ENCODE results near the gene CDK18.
"Not testable (repeated sequence)": the region's sequence is repeated elsewhere in the genome, so short reads cannot be mapped to it uniquely, and the experiment has no call there.

The CDK18 gene

DNA sequence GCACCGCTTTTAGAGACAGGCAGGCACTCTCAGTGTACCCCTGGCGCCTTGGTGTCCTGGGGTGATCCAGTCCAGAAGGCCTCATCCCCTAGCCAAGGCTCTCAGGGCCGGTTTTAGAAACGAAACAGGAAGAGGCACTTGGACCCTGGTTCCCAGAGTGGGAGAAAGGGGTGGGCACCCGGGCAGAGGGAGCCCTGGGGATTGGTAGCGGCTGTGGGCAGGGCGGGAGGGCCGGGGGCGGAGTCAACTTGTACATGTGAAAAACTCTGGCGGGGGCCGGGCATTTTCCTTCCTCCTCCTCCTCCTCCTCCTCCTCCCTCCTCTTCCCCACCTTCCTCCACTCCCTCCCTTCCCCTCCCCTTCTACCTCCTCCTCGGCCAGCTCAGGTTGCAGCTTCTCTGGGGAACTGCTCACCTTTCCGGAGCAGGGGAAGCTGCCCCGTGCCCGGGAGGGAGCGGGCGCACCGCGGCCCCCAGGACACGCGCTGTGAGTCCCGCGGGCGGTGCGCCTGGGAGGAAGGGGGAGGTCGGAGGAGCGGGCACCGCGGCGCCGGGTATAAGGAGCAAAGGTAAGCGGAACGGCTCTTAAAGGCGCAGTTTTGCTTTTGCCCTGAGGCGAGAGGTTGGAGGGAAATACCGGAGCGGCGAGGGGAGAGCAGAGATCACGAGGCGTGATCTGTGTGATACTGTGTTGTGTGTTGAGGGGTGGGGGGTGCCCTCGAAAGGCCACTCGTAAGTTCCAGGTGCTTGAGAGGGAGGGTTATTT, at the start of gene CDK18:
Gene CDK18 (plus strand): TSS at position 359 of the 765 bp plus-strand sequence. CDS start 18,499 bp downstream, outside the sequence.
- no peak for DNase-seq (ENCODE audit: low read depth, low spot score)

DNA sequence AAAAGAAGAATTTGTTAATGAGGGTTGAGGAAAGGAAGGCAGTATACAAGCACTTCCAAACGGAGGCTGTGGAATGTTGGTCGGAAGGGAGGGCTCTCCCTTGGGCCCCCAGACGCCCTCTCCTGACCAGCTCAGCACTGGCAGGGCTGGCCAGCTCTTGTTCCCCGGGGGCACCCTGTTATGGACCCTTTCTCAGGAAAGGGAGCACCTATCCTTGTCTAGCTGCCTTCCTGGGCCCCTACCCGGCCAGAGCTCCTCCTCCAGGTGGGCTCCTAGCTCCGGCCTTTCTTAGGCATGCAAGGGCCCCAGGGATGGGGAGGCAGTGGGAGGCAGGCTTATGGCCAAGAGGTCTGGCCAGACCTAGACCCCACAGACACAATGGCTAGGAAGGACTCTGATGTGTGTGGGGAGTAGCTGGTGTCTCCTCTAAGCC, 49.5 kb upstream of the CDK18 start:
- no peak for DNase-seq (ENCODE audit: low read depth, low spot score)

DNA sequence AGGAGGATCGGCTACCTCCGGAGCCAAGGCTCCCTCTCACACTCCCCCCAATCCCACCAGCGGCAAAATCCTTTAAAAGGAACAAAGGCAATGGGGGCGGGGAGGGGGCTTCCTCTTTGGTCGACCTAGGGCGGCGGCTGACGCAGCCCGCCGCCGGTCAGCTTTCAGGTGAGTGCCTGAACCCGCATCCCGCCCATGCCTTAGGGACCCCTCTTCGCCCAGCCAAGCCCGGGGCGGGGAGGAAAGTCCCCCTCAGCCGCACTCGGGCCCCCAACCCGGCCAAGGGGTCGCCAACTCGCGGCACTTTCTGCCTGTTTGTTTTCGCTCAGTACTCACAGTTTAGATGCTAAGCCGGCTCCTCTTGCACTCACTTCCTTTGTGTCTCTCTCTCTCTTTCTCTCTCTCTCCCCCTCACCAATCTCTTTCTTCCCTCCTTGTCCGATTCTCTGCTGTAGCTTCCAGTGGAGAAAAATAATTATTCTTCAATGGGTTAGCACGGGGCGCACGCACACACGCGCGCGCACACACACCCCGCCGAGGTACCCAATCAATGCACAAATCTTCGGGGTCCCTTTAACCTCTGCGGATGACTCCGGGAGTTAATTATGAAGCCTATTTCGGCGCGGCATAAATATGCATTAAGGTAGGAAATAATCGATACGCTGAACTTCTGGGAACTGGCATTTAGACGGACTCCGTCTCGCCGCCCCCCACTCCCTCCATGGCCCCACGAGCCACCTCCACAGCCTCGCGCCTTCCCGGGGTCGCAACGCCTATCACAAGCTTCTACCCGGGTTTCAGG, 48.7 kb upstream of the CDK18 start, which contains the start of gene BLACAT1:
Gene BLACAT1 (minus strand): TSS at position 465 of the 802 bp plus-strand sequence.
- no peak for DNase-seq (ENCODE audit: low read depth, low spot score)

DNA sequence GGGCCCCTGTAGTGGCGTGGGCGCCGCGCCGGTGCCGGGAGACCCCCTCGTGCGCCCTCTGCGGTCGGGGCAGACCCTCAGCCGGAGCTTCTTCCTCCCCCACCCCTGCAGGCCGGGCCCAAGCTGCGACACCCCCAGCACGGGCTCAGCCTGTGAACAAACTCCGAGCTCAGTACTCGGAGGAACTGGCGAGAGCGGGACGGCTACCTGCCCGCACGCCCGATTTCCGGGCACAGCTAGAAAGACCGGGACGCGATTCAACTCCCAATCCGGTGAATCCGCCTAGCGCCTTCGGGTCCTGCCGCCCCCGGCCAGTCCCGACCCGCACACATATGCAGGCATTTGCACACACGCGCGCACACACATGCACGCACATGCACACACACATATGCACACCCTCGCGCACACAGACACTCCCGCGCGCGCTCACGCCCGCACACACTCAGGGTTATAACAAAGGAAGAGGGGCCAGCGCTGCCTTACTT, 48.0 kb upstream of the CDK18 start:
- DNase-seq (ENCODE audit: low read depth, low spot score): no peak

DNA sequence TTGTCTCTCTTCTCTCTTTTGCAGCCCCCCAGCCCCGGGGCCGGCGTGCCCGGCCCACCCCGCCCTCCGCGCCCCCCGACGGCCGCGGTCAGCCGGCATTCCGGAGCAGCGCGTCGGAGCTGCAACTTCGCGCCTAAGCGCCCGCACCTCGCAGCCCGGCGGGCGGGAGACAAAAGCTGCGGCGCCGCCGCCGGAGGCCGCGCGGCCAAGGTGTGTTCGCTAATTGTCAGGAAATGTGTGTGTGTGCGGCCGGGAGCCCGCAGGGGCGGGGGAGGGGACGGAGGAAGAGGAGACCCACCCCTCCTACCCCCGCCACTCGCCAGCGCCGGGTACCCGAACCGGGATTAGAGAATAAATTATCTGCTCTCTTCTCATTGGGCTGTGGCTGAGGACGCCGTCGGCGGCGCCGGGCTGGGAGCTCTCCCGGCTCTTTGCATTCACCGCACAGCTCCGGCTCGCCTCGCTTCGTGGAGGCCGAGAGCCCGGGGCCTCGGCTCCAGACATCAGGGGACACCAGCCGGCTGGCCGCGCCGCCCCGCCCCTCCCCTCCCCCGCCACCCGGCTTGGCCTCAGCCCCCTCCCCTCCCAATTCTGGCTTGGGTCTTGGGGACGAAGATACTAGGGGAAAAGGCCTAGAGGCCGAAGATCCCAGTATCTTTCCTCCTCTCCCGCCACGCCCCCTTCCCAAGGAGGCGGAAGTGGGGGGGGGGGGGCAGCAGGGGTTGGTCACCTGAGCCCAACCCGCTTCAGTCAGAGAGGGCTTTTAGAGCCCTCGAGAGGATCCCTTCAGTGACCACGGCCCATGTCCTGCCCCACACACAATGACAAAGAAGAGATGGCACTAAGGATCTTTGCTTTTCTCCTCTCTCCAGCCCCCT, 47.4 kb upstream of the CDK18 start:
- no peak for DNase-seq (ENCODE audit: low read depth, low spot score)

DNA sequence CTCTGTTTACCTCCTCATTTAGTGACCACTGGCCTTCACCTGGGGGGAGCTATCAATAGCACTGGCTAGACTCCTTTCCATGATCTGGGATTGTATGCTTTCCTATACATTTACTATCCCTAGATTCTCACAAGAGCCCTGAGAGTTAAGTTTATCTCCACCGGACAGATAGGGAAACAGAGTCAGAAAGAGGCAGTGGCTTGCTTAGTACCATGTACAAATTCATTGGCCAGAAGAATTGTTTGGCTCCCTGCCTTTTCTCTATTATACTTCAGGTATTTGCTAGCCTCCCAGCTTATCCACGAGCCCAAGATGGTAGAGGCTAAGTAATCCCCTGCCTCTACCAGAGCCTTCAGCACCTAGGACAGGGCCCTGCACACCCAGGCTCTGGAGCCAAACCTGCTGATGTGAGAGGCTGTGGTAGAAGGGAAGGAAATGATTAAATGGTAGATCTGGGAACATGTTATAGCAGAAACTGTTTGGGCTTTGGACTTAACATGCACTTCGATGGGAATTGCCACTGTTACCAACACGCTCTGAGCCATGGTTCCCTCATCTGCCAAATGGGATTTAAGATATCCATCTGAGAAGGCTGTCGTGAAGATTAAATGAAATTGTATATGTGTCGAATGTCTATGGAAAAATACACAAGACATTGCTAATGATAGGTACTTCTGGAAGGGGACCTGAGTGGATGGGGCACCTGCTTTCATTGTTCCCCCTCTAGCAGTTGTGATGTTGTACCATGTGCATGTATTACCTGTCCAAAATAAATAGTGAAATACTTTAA, 45.5 kb upstream of the CDK18 start:
- no peak for DNase-seq (ENCODE audit: low read depth, low spot score)

DNA sequence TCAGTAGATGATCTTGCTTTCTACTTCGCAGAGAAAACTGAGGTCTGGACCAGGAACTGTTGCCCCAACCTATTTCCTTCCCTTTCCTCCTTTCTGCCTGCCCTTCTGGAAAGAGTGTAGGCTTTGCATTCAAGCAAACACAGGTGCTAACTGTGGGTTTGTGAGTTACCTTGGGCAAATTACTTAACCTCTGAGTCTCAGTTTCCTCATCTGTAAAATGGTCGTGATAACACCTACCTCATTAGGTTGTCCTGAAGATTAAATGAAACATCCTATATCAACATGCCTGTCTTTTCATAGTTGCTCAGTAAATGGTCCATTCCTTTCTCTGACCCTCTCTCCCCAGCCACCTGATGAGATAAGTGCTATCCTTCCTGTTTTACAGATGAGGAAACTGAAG, 39.1 kb upstream of the CDK18 start:
- DNase-seq (ENCODE audit: low read depth, low spot score): no peak

DNA sequence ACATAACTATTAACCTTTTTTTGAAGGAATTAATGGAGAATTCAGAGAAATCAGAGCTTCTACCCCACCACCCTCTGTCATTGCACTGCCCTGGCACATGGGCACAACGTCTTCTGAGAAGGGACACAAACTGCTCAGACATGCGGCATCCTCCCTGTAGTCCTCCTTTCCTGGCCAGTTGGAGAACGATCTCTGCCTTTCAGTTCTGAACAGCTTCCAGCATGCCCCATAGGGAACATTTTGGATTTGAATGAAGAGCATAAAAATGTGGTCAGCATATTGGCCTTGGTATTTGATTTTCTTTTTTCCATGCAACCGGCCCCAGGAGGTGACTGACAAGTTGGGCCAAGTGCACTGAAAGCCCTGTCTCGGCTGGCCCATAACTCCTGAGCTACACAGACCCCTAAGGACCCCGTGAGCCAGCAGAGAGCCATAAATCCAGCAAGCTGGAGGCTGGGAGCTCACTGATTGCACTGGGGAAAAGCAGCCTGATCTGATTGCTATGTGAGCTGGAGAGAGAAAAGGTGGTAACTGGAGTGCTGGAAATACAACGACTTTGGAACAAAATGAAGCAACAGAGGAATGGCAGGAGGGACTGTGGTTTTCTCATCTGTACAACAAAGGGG, 37.8 kb upstream of the CDK18 start:
- no peak for DNase-seq (ENCODE audit: low read depth, low spot score)

DNA sequence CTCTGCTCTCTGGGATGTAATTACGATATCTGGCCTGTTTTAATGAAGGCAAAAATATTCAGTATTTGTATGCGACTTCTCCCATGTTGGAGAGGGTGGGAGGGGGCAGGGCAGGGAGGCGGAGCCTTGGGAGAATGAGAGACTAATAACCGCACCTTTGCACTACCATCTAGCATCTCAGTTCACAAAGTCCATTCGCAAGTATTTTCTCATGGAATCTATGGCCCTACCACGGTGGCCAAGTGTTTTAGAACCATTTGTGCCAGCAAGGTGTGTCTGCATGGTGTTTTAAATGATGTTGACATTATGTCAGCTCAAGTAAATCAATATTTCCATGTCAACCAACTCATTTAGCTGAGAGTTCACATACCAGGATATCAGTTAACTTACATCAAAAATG, 34.3 kb upstream of the CDK18 start:
- no peak for DNase-seq (ENCODE audit: low read depth, low spot score)

DNA sequence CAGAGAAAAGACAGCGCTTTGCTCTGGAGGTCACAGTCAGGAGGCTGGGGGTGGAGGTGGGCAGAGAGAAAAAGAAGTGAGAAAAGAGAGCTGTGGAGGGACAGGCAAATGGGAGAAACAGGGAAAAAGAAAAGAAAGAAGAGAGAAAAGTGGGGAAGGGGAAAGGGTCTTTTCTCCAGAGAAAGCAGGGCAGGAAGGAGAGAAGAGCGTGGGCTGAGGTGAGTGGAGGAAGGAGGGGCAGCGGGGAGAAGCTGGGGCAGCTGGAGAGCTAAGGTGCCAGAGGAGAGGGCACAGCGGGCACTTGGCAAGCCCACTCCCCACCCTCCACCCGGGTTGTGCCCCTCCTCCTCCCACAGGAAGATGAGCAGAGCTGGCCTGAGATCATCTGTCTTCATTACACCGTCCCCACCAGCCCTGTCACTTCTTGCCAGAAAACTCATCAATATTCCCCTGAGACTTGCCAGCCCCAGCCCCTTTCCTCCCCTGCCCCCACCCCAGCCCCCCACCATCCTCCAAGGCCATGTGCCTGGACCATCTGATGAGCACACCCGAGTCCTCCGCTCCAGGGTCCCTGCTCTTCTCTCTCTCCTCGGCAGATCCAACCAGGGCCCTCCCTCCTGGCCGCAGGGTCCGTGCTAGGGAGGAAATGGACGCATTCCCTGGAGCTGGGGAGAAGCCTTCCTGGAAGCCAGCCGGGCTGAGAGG, 31.6 kb upstream of the CDK18 start:
- DNase-seq (ENCODE audit: low read depth, low spot score): no peak

DNA sequence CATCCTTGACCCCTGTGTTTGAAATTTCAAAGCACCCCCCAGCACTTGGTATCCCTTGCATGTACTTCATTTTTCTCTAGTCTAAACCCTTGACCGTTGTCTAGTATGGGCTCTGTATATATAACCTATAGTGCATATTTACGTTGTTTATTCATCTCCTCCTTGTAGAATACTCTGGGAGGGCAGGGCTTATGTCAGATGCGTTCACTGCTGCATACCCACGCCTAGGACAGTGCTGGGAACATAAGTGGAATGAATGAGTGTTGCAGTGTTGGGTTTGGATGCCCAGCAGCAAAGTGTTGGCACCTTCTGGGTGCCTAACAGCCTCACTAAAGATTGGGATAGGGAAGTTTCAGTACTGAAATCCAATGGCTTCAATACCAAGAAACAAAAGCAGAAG, 31.0 kb upstream of the CDK18 start:
- DNase-seq (ENCODE audit: low read depth, low spot score): no peak

DNA sequence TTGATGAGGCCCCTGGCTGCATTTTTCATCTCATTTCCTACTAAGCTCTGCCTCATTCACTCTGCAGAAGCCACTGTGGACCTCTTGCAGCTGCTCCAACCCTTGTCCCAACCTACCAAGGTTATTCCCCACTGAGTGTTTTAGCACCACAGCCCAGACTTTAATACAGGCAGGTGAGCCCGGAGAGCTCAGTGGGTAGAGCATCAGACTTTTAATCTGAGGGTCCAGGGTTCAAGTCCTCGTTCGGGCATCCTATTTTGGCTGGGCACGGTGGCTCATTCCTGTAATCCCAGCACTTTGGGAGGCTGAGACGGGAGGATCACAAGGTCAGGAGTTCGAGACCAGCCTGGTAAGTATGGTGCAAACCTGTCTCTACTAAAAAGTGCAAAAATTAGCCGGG, 30.5 kb upstream of the CDK18 start:
- DNase-seq (ENCODE audit: low read depth, low spot score): no peak

DNA sequence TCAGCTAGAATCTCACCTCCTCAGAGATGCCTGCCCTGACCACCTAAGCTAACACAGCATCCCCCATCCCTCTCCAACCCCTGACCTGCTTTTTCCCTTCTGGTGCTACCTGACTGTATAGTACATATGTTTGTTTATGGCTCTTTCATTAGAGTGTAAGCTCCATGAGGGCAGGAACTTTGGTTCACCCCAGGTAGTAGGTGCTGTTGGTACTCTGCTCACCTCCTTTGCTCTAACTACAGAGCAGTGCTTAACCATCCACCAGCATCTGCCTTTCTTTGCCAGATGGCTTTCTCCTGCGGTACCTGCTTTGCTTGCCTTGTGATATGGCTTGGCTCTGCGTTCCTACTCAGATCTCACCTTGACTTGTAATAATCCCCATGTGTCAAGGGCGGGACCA, 29.9 kb upstream of the CDK18 start:
- DNase-seq (ENCODE audit: low read depth, low spot score): no peak

DNA sequence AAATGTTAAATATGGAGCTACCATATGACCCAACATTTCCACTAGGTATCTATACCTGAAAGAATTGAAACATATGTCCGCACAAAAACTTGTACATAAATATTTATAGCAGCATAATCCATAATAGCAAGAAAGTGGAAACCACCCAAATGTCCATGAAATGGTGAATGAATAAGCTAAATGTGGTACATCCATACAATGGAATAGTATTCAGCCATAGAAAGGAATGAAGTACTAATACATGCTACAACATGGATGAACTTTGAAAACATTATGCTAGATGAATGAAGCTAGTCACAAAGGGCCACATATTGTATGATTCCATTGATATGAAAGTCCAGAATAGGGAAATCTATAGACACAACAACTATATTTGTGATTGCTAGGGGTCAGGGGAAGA, 28.6 kb upstream of the CDK18 start:
- DNase-seq (ENCODE audit: low read depth, low spot score): no peak

DNA sequence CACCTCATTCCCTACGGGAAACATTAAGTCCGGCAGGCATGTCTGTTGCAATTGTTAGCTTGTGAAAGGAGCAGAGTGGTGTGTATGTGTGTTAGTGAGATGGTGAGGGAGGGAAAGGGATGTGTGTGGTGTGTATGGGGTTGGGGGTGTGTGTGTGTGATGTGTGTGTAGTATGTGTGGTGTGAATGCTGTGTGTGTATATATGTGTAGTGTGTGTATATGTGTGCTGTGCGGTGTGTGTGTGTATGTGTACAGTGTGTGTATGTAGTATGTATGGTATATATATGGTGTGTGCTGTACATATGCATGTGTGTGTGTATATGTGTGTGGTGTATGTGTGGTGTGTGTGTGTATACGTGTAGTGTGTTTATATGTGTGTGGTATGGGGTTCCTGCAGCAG, 27.8 kb upstream of the CDK18 start:
- DNase-seq (ENCODE audit: low read depth, low spot score): no peak

DNA sequence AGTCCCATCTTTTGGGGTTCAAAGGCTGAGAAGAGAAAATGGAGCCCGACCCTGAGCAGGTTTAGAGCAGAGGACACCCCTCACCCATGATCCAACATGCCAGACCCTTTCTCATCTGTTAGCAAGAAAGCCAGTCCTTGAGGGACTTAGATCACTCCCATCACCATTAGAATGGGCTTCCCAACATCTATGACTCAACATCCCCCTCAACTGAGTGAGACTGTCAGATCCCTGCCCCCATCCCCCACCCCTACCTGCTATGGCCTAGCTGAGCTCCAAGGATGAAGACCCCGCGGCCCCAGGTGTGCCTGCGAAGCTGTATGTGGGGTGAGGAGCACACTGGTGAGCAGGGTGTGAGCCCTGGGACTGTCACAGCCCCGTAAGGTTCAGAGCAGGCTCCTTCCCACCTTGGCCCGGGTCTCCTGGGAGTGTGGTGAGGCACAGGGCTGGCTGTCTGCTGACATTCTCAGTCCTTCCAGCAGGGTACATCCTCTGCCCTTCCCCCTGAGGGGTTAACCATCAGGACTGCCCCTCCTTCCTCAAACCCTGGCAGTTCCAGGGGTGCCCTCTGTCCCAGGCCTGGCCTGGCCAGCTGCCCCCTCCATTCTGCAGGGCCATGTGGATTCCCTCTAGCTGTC, 27.2 kb upstream of the CDK18 start:
- DNase-seq (ENCODE audit: low read depth, low spot score): no peak

DNA sequence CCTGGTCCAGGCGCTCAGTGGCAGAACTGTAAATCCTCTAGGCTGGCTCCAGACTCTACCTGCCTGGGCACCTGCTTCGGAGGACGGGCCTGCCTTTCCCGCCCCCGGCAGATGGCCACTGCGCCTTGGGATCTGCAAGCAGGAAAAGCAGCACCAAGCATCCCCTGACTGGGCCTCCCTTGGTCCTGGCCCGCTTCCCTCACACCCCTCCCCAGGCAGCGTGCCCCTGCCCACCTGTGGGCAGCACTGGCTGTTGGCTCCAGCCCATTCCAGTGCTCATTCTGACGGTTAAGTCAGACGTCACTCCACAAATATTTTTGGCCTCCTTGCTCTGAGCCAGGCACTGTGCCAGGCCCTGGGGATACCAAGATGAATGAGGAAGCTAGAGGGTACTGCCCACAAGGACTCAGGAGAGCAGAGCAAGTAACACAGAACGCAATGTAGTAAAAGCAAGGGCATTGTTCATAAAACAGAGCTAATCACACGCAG, 26.7 kb upstream of the CDK18 start:
- DNase-seq (ENCODE audit: low read depth, low spot score): no peak

DNA sequence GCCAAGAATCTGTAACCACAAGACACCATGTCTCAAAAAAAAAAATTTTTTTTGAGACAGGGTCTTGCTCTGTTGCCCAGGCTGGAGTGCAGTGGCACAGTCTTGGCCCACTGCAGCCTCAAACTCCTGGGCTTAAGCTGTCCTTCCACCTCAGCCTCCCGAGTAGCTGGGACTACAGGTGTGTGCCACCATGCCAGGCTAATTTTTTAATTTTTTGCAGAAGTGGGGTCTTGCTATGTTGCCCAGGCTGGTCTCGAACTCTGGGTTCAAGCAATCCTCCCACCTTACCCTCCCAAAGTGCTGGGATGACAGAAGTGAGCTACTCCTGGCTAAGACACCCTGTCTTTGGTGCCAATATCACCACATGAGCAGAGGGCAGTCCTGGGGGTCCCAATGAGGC, 25.5 kb upstream of the CDK18 start:
- DNase-seq (ENCODE audit: low read depth, low spot score): not testable (repeated sequence)

DNA sequence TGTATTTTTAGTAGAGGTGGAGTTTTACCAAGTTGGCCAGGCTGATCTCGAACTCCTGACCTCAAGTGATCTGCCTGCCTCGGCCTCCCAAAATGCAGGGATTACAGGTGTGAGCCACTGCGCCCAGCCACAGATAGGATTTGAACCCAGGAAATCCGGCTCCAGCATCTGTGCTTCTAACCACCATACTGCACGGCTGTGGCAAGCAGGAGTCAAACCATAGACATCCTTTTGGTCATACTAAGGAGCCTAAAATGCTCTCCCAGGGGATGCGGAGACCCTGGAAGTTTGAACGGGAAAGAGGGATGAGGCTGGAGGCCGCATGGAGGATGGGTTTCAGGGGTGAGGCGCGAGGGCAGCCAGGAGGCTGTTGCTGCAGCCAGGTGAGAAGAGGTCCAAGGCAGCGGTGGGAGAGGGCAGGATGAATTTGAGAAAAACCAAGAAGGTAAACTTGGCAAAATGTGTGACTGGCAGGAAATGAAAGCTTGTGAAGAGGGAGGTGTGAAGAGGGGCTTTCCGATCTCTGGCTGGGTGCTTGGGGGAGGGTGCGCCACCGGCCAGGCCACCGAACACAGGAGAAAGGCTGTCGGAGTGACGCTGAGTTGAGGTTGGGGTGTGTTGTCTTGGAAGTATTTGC, 24.0 kb upstream of the CDK18 start:
- DNase-seq (ENCODE audit: low read depth, low spot score): no peak
